Activated CD8-positive, alpha-beta T cell treated with anti-CD3 and anti-CD28 coated beads, Interleukin-2, amount 10 ng/mL, durations not matched to agents 7 days and 5 days (primary cell): ENCODE data around the gene PRRT2. TPM values are rescaled to one million over a fixed set of nuclear protein-coding genes. Genes with fewer than 3 reads are reported as not detected.
A peak's percentile ranks its signal among the peaks of the same experiment; 100 is the strongest.

Source experiments
- ATAC-seq: fragments of 150-1000 bp; cut with Tn5 transposase; one replicate; pipeline ENCODE4 v1.10.0; 2021; ENCODE audit warnings: moderate library complexity
- CTCF ChIA-PET: fragments of 350-600 bp; sonication (Branson Sonifier 250); formaldehyde crosslinking; loops from one replicate; lab custom pipeline; 2021; ENCODE audit warnings: antibody characterized with exemption; lab: Charles Lee
- POLR2A ChIA-PET: fragments of 350-600 bp; sonication (Branson Sonifier 250); formaldehyde crosslinking; loops from one replicate; lab custom pipeline; 2021; ENCODE audit warnings: antibody characterized with exemption; lab: Charles Lee
- DNase-seq: peaks from one replicate; pipeline ENCODE4 v3.0.0-alpha.2; 2020
- H3K27ac Mint-ChIP-seq: one replicate; pipeline ENCODE4 v1.8.0; 2021; ENCODE audit warnings: mild to moderate bottlenecking, mixed read lengths
- H3K27me3 Mint-ChIP-seq: one replicate; pipeline ENCODE4 v1.8.0; 2021; ENCODE audit warnings: low read depth, mixed read lengths
- H3K36me3 Mint-ChIP-seq: one replicate; pipeline ENCODE4 v1.8.0; 2021; ENCODE audit warnings: low read depth, mixed read lengths
- H3K4me1 Mint-ChIP-seq: one replicate; pipeline ENCODE4 v1.8.0; 2021; ENCODE audit warnings: low read depth, mixed read lengths
- H3K4me3 Mint-ChIP-seq: one replicate; pipeline ENCODE4 v1.8.0; 2021; ENCODE audit warnings: mild to moderate bottlenecking, mixed read lengths
- H3K9me3 Mint-ChIP-seq: one replicate; pipeline ENCODE4 v1.8.0; 2022; ENCODE audit warnings: mixed read lengths; ENCODE audit not compliant: insufficient read depth
- total RNA-seq, 2 experiments: library from RNA; stranded (reverse); gene quantifications; one replicate each; pipeline ENCODE4 v1.2.3, GENCODE V29; 2021

The PRRT2 gene
- total RNA-seq, 2 experiments from 2014 or later = 0.16 to 0.83 TPM

DNA sequence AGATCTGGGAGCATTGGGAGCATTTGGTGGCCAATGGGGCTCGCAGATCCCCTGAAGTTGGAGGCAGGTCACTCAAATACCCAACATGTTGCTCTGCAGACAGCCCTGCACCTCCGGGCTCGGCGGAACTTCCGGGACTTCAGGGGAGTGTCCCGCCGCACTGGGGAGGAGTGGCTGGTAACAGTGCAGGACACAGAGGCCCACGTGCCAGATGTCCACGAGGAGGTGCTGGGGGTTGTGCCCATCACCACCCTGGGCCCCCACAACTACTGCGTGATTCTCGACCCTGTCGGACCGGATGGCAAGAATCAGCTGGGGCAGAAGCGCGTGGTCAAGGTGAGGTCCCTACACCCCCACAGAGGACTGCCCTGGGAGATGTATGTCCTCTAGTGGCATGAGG is 24.6 kb downstream of the PRRT2 start:
- H3K36me3 Mint-ChIP-seq = peaks cover 53% of the 10 kb centered on the region
- no peak for DNase-seq
- H3K4me3 Mint-ChIP-seq = no peak overlapping the region
- no peak overlapping the region for H3K27ac Mint-ChIP-seq
- no peaks in the 10 kb centered on the region for H3K9me3 Mint-ChIP-seq
- POLR2A ChIA-PET = no interaction called here
- H3K27me3 Mint-ChIP-seq = no peaks in the 10 kb centered on the region
- CTCF ChIA-PET = no interaction called here
- no peak for ATAC-seq
- H3K4me1 Mint-ChIP-seq = no peaks in the 10 kb centered on the region

DNA sequence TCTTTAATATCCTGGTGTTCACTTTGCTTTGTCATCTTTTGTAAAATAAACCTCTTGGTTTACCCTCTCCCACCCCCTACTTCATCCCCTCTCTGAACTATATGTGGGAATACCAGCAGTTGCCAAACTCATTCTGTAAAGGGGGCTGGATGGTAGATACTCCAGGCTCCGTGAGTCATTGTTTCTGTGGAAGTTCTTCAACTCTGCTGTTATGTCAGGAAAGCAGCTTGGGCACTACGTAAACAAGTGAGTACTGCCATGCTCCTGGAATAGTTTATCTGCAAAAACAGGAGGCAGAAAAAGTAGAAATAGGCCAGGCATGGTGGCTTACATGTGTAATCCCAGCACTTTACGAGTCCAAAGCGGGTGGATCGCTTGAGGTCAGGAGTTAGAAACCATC is 25.8 kb downstream of the PRRT2 start:
- no peaks in the 10 kb centered on the region for H3K9me3 Mint-ChIP-seq
- CTCF ChIA-PET = interaction anchor here (3.3 kb wide), 1 partner anchor 11 kb away, joined by 20 read pairs; no protein-coding TSS in a partner anchor
- no peak for ATAC-seq
- no peak overlapping the region for H3K4me3 Mint-ChIP-seq
- H3K36me3 Mint-ChIP-seq = peaks cover 52% of the 10 kb centered on the region
- no peaks in the 10 kb centered on the region for H3K4me1 Mint-ChIP-seq
- DNase-seq = no peak
- H3K27me3 Mint-ChIP-seq = no peaks in the 10 kb centered on the region
- POLR2A ChIA-PET = interaction anchor here (2.1 kb wide), 1 partner anchor 10 kb away, joined by 7 read pairs; no protein-coding TSS in a partner anchor
- H3K27ac Mint-ChIP-seq = no peak overlapping the region

DNA sequence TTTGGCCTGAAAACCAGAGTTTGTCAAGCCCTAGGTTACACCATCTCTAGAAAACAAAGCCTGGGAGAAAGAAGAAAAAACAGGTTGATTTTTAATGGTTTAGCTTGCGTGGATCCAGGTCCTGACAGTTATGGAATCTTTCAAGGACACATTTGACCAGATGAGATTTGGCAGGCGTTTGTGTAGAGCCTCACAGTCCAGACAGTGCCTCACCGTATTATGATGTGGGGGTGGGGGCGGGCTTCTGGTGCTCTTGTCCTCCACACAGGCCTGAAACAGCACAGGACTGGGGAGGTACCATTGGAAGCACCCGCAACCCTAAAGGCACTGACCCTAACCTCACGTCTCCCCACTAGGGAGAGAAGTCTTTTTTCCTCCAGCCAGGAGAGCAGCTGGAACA is 27.8 kb downstream of the PRRT2 start:
- no peaks in the 10 kb centered on the region for H3K27me3 Mint-ChIP-seq

DNA sequence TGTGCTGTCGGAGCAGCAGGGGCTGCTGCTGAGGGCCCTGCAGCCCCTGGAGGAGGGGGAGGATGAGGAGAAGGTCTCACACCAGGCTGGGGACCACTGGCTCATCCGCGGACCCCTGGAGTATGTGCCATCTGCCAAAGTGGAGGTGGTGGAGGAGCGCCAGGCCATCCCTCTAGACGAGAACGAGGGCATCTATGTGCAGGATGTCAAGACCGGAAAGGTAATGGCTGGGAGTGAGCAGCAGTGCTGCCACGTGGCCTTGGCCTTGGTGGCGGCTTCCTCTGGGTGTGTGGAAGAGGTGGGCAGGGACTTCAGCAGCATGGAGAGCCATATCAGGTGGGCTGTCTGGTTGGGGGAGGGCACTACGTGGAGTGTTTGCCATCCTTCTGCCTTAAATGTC is 28.2 kb downstream of the PRRT2 start:
- ChIA-PET POLR2A (no interaction called here), CTCF (interaction anchor here (1.0 to 3.3 kb wide), 2 partner anchors 8 to 23 kb away, joined by 3 to 20 read pairs; no protein-coding TSS in a partner anchor)
- no peaks in the 10 kb centered on the region for H3K9me3 Mint-ChIP-seq
- H3K36me3 Mint-ChIP-seq = peaks cover 49% of the 10 kb centered on the region
- no peaks in the 10 kb centered on the region for H3K4me1 Mint-ChIP-seq
- ATAC-seq = no peak
- DNase-seq = no peak
- no peak overlapping the region for H3K4me3 Mint-ChIP-seq
- peak overlapping the region; percentile 65 for H3K27ac Mint-ChIP-seq
- H3K27me3 Mint-ChIP-seq = no peaks in the 10 kb centered on the region

More for the DNA sequence above, 27.8 kb downstream of the PRRT2 start:
- ChIA-PET POLR2A (interaction anchor here (2.1 kb wide), 1 partner anchor 12 kb away, joined by 7 read pairs; no protein-coding TSS in a partner anchor), CTCF (interaction anchor here (3.3 kb wide), 1 partner anchor 9 kb away, joined by 20 read pairs; no protein-coding TSS in a partner anchor)
- no peak overlapping the region for H3K27ac Mint-ChIP-seq
- DNase-seq (no peak), ATAC-seq (no peak)
- H3K9me3 Mint-ChIP-seq = no peaks in the 10 kb centered on the region
- peaks cover 48% of the 10 kb centered on the region for H3K36me3 Mint-ChIP-seq
- no peak overlapping the region for H3K4me3 Mint-ChIP-seq
- H3K4me1 Mint-ChIP-seq = no peaks in the 10 kb centered on the region

DNA sequence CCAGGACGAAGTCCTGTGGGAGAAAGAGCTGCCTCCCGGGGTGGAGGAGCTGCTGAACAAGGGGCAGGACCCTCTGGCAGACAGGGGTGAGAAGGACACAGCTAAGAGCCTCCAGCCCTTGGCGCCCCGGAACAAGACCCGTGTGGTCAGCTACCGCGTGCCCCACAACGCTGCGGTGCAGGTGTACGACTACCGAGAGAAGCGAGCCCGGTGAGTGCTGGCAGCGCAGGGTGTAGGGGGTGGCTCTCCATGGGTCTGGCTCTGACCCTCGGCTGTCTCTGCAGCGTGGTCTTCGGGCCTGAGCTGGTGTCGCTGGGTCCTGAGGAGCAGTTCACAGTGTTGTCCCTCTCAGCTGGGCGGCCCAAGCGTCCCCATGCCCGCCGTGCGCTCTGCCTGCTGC is 29.6 kb downstream of the PRRT2 start:
- DNase-seq (no peak), ATAC-seq (no peak)
- POLR2A ChIA-PET = no interaction called here
- Mint-ChIP-seq H3K4me3 (no peak overlapping the region), H3K4me1 (no peaks in the 10 kb centered on the region), H3K27ac (no peak overlapping the region), H3K36me3 (peaks cover 43% of the 10 kb centered on the region), H3K9me3 (no peaks in the 10 kb centered on the region), H3K27me3 (no peaks in the 10 kb centered on the region)
- CTCF ChIA-PET = interaction anchor here (0.9 kb wide), 1 partner anchor 34 kb away, joined by 3 read pairs; no protein-coding TSS in a partner anchor

DNA sequence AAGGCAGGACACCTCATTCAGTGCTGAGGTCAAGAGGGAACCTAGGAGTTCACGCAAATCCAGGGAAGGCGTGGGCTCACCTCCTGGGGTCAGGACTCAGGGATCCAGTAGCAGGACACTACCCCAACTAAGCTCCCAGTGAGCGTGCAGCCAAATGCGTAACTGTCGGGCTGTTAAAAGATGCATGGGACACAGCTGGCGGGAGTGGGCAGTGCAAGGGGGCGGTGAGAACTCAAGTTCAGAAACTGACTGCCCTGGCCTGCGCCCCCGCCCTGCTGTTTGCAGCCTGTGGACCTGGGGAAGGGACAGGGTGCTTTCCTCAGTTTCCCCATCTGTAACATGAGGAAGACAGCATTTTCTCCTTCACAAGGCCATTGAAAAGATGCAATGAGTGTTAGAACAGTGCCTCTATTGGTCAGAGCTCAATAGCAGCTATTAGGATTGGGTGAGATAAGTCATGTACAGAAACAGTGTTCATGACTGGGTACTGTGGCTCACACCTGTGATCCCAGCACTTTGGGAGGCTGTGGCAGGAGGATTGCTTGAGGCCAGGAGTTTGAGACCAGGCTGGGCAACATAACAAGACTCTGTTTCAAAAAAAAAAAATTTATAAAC is 30.8 kb downstream of the PRRT2 start:
- Mint-ChIP-seq H3K9me3 (no peaks in the 10 kb centered on the region), H3K4me3 (no peak overlapping the region), H3K27me3 (no peaks in the 10 kb centered on the region), H3K36me3 (peaks cover 40% of the 10 kb centered on the region), H3K4me1 (no peaks in the 10 kb centered on the region), H3K27ac (peak overlapping the region; percentile 25)
- ChIA-PET CTCF (interaction anchor here (0.6 to 1.7 kb wide), 4 partner anchors 9 to 27 kb away, joined by 3 to 6 read pairs (median 4); partner anchors contain the start of gene PAGR1), POLR2A (interaction anchor here (0.6 kb wide), 1 partner anchor 27 kb away, joined by 4 read pairs; the partner anchor contains the start of gene PAGR1)
- DNase-seq (no peak), ATAC-seq (no peak)

DNA sequence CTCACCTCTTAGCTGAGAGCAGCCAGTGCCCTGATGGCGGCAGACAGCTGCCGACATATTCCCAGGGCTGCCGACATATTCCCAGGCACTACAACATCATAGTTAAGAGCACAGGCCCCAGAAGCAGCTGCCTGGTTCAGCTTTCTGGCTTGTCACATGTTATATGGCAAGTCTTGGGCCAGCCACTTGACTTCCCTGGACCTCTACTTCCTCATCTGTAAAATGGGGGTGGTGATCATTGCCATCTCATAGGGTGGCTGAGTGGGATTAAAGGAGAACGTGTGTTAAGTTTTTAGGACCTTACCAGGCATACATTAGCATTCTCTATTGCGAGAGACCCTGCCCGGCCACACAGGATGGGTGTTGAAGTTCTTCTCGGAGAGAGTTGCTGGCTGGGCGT is 31.9 kb downstream of the PRRT2 start:
- H3K4me1 Mint-ChIP-seq = peaks cover 6% of the 10 kb centered on the region
- H3K36me3 Mint-ChIP-seq = peaks cover 44% of the 10 kb centered on the region

DNA sequence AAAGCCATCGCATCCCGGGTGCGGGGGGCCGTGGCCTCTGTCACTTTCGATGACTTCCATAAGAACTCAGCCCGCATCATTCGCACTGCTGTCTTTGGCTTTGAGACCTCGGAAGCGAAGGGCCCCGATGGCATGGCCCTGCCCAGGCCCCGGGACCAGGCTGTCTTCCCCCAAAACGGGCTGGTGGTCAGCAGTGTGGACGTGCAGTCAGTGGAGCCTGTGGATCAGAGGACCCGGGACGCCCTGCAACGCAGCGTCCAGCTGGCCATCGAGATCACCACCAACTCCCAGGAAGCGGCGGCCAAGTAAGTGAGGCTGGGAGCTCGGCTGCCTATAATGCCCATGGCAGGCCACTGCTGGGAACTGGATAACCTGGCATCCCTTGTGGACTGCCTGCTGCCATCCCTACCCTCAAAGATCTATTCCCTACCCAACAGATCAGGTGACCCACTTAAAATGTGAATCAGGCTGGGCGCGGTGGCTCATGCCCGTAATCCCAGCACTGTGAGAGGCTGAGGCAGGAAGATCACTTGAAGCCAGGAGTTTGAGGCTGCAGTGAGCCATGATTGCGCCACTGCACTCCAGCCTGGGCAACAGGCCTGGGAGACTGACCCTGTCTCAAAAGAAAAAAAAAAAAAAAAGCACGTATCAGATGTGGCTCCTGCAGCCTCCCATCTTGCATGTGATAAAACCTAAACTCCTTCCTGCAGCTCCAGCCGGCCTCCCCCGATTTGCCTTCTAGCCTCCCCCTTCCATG is 32.8 kb downstream of the PRRT2 start:
- POLR2A ChIA-PET = interaction anchor here (0.6 to 1.7 kb wide), 2 partner anchors 10 to 11 kb away, joined by 3 to 4 read pairs; no protein-coding TSS in a partner anchor
- no peaks in the 10 kb centered on the region for H3K27me3 Mint-ChIP-seq
- peaks cover 6% of the 10 kb centered on the region for H3K4me1 Mint-ChIP-seq
- CTCF ChIA-PET = interaction anchor here (1.6 kb wide), 1 partner anchor 37 kb away, joined by 3 read pairs; no protein-coding TSS in a partner anchor
- no peak overlapping the region for H3K4me3 Mint-ChIP-seq
- no peaks in the 10 kb centered on the region for H3K9me3 Mint-ChIP-seq
- ATAC-seq = no peak
- H3K27ac Mint-ChIP-seq = no peak overlapping the region
- no peak for DNase-seq
- peaks cover 42% of the 10 kb centered on the region for H3K36me3 Mint-ChIP-seq

More for the DNA sequence above, 31.9 kb downstream of the PRRT2 start:
- ChIA-PET CTCF (interaction anchor here (1.4 to 1.7 kb wide), 2 partner anchors 10 to 18 kb away, joined by 4 to 6 read pairs; no protein-coding TSS in a partner anchor), POLR2A (interaction anchor here (1.7 kb wide), 1 partner anchor 12 kb away, joined by 4 read pairs; no protein-coding TSS in a partner anchor)
- no peak for ATAC-seq
- no peaks in the 10 kb centered on the region for H3K9me3 Mint-ChIP-seq
- no peak for DNase-seq
- no peak overlapping the region for H3K4me3 Mint-ChIP-seq
- no peaks in the 10 kb centered on the region for H3K27me3 Mint-ChIP-seq
- no peak overlapping the region for H3K27ac Mint-ChIP-seq

DNA sequence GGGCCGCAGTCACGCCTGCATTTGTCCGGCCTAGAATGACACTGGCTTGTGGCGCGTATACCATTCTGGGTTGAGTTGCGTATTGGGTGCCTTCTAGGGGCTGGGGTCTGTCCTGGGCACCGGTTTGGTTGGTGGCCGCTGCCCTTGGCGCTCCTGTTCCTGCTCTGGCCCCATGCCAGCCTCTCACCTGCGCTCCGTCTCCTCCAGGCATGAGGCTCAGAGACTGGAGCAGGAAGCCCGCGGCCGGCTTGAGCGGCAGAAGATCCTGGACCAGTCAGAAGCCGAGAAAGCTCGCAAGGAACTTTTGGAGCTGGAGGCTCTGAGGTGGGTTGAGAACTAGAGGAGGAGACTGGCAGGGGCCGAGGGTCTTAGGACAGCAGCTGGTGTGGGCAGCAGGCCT is 33.7 kb downstream of the PRRT2 start:
- peaks cover 42% of the 10 kb centered on the region for H3K36me3 Mint-ChIP-seq
- ATAC-seq (no peak), DNase-seq (no peak)
- no peak overlapping the region for H3K27ac Mint-ChIP-seq
- ChIA-PET POLR2A (no interaction called here), CTCF (interaction anchor here (1.6 to 4.1 kb wide), 2 partner anchors 26 to 38 kb away, joined by 3 to 106 read pairs; partner anchors contain the start of genes MVP and PAGR1)
- H3K4me1 Mint-ChIP-seq = peaks cover 6% of the 10 kb centered on the region
- H3K9me3 Mint-ChIP-seq = no peaks in the 10 kb centered on the region
- no peaks in the 10 kb centered on the region for H3K27me3 Mint-ChIP-seq
- no peak overlapping the region for H3K4me3 Mint-ChIP-seq

DNA sequence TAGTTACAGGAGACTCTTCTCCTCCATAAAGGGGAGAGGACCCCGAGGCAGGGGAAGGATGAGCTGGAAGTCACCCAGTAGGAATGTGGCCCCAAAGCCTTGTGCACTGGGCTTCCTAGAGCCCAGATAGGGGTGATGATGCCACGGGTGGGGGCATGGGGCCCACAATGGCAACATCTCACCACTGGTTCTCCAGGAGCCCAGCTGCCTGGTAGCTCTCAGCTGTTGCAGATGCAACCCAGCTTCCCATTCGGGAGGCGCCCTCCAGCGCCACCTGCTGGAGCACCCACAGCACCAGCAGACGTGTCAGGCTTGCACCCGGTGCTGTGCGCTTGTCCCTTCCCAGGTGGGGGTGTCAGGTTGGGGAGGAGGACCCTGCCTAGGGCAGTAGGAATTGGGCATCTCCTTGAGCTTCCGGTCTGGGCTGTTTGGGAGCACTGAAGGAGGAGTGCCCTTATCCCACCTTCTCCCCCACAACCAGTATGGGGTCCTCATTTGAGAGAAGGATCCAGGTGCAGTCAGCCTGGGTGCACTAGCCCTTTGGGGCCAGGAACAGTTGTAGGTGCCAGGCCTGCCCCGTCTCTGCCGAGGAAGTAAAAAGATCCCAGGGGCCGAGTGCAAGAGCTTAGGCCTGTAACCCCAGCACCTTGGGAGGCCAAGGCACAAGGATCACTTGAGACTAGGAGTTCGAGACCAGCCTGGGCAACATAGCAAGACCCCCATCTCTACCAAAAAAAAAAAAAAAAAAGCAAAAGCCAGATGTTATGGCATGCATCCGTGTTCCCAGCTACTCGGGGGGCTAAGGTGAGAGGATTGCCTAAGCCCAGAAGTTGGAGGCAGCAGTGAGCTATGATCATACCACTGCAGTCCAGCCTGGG is 36.7 kb downstream of the PRRT2 start:
- Mint-ChIP-seq H3K27me3 (no peaks in the 10 kb centered on the region), H3K4me1 (peaks cover 6% of the 10 kb centered on the region), H3K27ac (no peak overlapping the region), H3K36me3 (peaks cover 32% of the 10 kb centered on the region), H3K4me3 (no peak overlapping the region), H3K9me3 (no peaks in the 10 kb centered on the region)
- ATAC-seq (peak; percentile 95), DNase-seq (peak; percentile 87)
- ChIA-PET CTCF (interaction anchor here (0.6 to 5.2 kb wide), 54 partner anchors 9 to 207 kb away, joined by 3 to 106 read pairs (median 4); partner anchors contain the start of genes CDIPT, KIF22, MVP and PAGR1), POLR2A (interaction anchor here (0.7 to 1.9 kb wide), 8 partner anchors 8 to 179 kb away, joined by 3 to 12 read pairs (median 3); partner anchors contain the start of genes MAZ and MVP)
